K562 (cell line): ENCODE data around the gene TMEM151A. TPM values are rescaled to one million over a fixed set of nuclear protein-coding genes. Genes with fewer than 3 reads are reported as not detected.
A peak's percentile ranks its signal among the peaks of the same experiment; 100 is the strongest.

Experiments
- ARNT ChIP-seq, 2 experiments: fragments of 450-650 bp; IDR thresholded peaks; 2 replicates each; pipeline ENCODE4 v1.6.1; 2016; ENCODE audit warnings: mild to moderate bottlenecking in 1 of 2
- CCNT2 ChIP-seq: IDR thresholded peaks from 2 replicates; pipeline ENCODE4 v1.6.1; 2011; ENCODE audit warnings: borderline replicate concordance, low read depth, mild to moderate bottlenecking, moderate library complexity, mixed read lengths, low read length; ENCODE audit not compliant: insufficient read length; ENCODE audit errors: extremely low read depth
- CLOCK ChIP-seq: fragments of 250-450 bp; sonication (Bioruptor Pico); IDR thresholded peaks from 2 replicates; pipeline ENCODE4 v1.4.0; 2020; ENCODE audit warnings: mild to moderate bottlenecking, moderate library complexity, borderline replicate concordance
- DIDO1 ChIP-seq: fragments of 450-650 bp; IDR thresholded peaks from 2 replicates; pipeline ENCODE4 v1.6.1; 2016; ENCODE audit warnings: low read depth, missing biosample characterization, missing genetic modification characterization
- ERF ChIP-seq: fragments of 450-650 bp; formaldehyde crosslinking; IDR thresholded peaks from 2 replicates; pipeline ENCODE4 v1.4.0; 2020; ENCODE audit warnings: mild to moderate bottlenecking, mixed read lengths
- FOXK1 ChIP-seq: sonication (generic); formaldehyde crosslinking; IDR thresholded peaks from 2 replicates; pipeline ENCODE4 v1.8.0; 2022; ENCODE audit warnings: missing genetic modification reagents, mild to moderate bottlenecking, borderline replicate concordance
- GATAD2A ChIP-seq: fragments of 450-650 bp; IDR thresholded peaks from 2 replicates; pipeline ENCODE4 v1.6.1; 2017
- MAFF ChIP-seq: IDR thresholded peaks from 2 replicates; pipeline ENCODE4 v1.6.1; 2012; ENCODE audit warnings: low read length, improper control_type of control experiment
- MAZ ChIP-seq, 2 experiments: fragments of 450-650 bp in 1 of 2; sonication (generic) in 1 of 2; formaldehyde crosslinking; IDR thresholded peaks in 1 of 2; conservative IDR thresholded peaks in 1 of 2; 2 replicates each; pipeline versions ENCODE4 v1.4.0 to v1.5.0; 2020; ENCODE audit warnings: mild to moderate bottlenecking in 1 of 2, missing genetic modification reagents in 1 of 2
- NR1H2 ChIP-seq: sonication (generic); formaldehyde crosslinking; IDR thresholded peaks from 2 replicates; pipeline ENCODE4 v1.4.0; 2020; ENCODE audit warnings: mild to moderate bottlenecking, missing genetic modification reagents
- NR3C1 ChIP-seq: sonication (generic); formaldehyde crosslinking; IDR thresholded peaks from 2 replicates; pipeline ENCODE4 v1.8.1; 2022; ENCODE audit warnings: missing genetic modification reagents
- RBM17 ChIP-seq: fragments of 200-400 bp; formaldehyde crosslinking; IDR thresholded peaks from 2 replicates; pipeline ENCODE4 v1.6.1; 2017; ENCODE audit warnings: low read depth, mild to moderate bottlenecking, low read length, borderline replicate concordance
- SIRT6 ChIP-seq: IDR thresholded peaks from one replicate; pipeline ENCODE4 v1.6.1; 2012; ENCODE audit warnings: low read depth, mild to moderate bottlenecking, control low read depth, inconsistent platforms, low read length, moderate library complexity
- SMARCA5 ChIP-seq: fragments of 450-650 bp; IDR thresholded peaks from 2 replicates; pipeline ENCODE4 v1.6.1; 2016
- SUPT5H ChIP-seq: fragments of 450-650 bp; IDR thresholded peaks from 2 replicates; pipeline ENCODE4 v1.6.1; 2016
- TRIM28 ChIP-seq: fragments of 450-650 bp; IDR thresholded peaks from 2 replicates; pipeline ENCODE4 v1.6.1; 2017
- ZHX1 ChIP-seq: fragments of 150-350 bp; conservative IDR thresholded peaks from 2 replicates; pipeline ENCODE4 v1.6.1; 2014; ENCODE audit warnings: low read length
- ZKSCAN3 ChIP-seq: fragments of 250-450 bp; sonication (Bioruptor Pico); IDR thresholded peaks from 2 replicates; pipeline ENCODE4 v1.4.0; 2020
- ZNF830 ChIP-seq: fragments of 250-450 bp; sonication (Bioruptor Pico); IDR thresholded peaks from 2 replicates; pipeline ENCODE4 v1.5.0; 2021; ENCODE audit warnings: mild to moderate bottlenecking
- ZSCAN32 ChIP-seq: fragments of 450-650 bp; formaldehyde crosslinking; IDR thresholded peaks from 2 replicates; pipeline ENCODE4 v1.4.0; 2020; ENCODE audit warnings: mild to moderate bottlenecking, moderate library complexity
- polyA plus RNA-seq, 8 experiments: library from polyadenylated mRNA; depleted of rRNA in 4 of 8; stranded (reverse) in 5 of 8; unstranded in 3 of 8; fragments of >200 nt; fragmentation: Nextera tagmentation in 2 of 8; fragmentation: Illumina TruSeq in 1 of 8; extraction: Ambion mirVana in 2 of 8; extraction: Trizol in 1 of 8; gene quantifications; 2 replicates each; pipeline versions ENCODE4 v1.2.1 to v1.2.3, GENCODE V29; 2011 to 2014; ENCODE audit warnings: inconsistent platforms in 1 of 8, missing spikeins in 1 of 8
- total RNA-seq, 7 experiments: library from RNA; depleted of rRNA in 6 of 7; stranded (reverse); fragments of >200 nt in 6 of 7; fragmentation: Illumina TruSeq in 2 of 7; extraction: Trizol in 2 of 7; gene quantifications; 2 replicates each; pipeline versions ENCODE4 v1.2.1 to v1.2.3, GENCODE V29; 2011 to 2021; ENCODE audit warnings: low replicate concordance in 1 of 7
- TF ChIP-seq, protein P1 (sequence below): fragments of 450-650 bp; formaldehyde crosslinking; conservative IDR thresholded peaks from 2 replicates; pipeline ENCODE4 v1.4.0; 2022; ENCODE audit warnings: mild to moderate bottlenecking, missing genetic modification characterization
- TF ChIP-seq, protein P2 (sequence below): fragments of 250-450 bp; sonication (Bioruptor Pico); IDR thresholded peaks from 2 replicates; pipeline ENCODE4 v1.5.0; 2021

The TMEM151A gene
- total and polyA plus RNA-seq, 9 of the 15 experiments (the other 6 are each of a cell fraction or from before 2014, with no cell fraction given) = not detected

DNA sequence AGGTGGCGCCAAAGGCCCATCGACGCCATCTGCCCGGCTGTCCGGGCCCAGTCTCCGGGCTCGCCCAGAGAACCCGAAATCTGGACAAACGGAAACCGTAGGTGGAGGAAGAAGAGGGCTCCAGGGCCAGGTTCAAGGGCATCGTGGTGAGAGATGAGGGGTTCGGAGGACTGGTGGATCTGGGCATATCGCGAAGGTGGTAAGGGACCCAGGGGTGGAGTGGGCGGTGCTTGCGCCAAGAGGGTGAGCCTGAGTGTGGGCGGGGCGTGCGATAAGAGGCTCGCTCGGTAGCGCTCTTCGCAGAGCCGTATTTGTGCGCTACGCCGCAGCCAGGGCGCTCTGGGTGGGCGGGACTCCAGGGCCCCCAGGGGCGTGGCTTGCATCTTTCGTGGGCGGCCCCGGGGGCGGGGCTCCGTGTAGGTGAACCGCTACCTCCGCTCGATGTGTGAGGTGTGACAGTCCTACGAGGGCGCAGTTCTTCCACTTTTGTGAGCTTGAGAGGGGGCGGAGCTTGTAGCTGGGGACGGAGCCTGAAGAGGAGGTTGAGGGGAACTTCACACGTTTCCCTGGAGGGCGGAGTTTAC is 20.4 kb downstream of the TMEM151A start (continued):
- TF ChIP-seq ZHX1 (0 out of 2 replicates have a peak, but pooled peaks have one; percentile 25), ZSCAN32 (CRISPR knock-in tag) (no peak), ARNT (IDR thresholded peaks at IDR 0.05) (no peak), SMARCA5 (no peak), TRIM28 (no peak), RBM17 (no peak), ERF (CRISPR knock-in tag) (no peak), NR3C1 (CRISPR knock-in tag) (no peak), CLOCK (CRISPR knock-in tag) (no peak), FOXK1 (CRISPR knock-in tag) (no peak), CCNT2 (peak; percentile 34), GATAD2A (peak; percentile 92), ZNF830 (CRISPR knock-in tag) (no peak), ZKSCAN3 (no peak), MAFF (no peak), DIDO1 (tag) (no peak), SIRT6 (no peak), SUPT5H (no peak), MAZ (CRISPR knock-in tag; conservative IDR thresholded peaks at IDR 0.05 in 1 of 2, IDR thresholded peaks at IDR 0.05 in 1 of 2) (peak in 1 of 2 experiments; percentile 78; a peak in 3 of 4 replicates), NR1H2 (no peak; the same call in 1 of the 2 replicates)
- TF ChIP-seq, protein P1, sequence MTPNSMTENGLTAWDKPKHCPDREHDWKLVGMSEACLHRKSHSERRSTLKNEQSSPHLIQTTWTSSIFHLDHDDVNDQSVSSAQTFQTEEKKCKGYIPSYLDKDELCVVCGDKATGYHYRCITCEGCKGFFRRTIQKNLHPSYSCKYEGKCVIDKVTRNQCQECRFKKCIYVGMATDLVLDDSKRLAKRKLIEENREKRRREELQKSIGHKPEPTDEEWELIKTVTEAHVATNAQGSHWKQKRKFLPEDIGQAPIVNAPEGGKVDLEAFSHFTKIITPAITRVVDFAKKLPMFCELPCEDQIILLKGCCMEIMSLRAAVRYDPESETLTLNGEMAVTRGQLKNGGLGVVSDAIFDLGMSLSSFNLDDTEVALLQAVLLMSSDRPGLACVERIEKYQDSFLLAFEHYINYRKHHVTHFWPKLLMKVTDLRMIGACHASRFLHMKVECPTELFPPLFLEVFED = no peak
- TF ChIP-seq, protein P2, sequence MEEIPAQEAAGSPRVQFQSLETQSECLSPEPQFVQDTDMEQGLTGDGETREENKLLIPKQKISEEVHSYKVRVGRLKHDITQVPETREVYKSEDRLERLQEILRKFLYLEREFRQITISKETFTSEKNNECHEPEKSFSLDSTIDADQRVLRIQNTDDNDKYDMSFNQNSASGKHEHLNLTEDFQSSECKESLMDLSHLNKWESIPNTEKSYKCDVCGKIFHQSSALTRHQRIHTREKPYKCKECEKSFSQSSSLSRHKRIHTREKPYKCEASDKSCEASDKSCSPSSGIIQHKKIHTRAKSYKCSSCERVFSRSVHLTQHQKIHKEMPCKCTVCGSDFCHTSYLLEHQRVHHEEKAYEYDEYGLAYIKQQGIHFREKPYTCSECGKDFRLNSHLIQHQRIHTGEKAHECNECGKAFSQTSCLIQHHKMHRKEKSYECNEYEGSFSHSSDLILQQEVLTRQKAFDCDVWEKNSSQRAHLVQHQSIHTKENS (CRISPR knock-in tag) = no peak
